D721Med (cell line): Measurements from ENCODE around the gene SDC3.

ENCODE experiments used
- DNase-seq: peaks from one replicate; pipeline ENCODE4 v3.0.0; 2011; ENCODE audit warnings: low spot score; ENCODE audit not compliant: insufficient read length
- FAIRE-seq: peaks from 2 replicates; lab custom pipeline; 2011; peaks lifted over from hg19 to GRCh38; lab: Jason Lieb, UNC
- TF ChIP-seq, protein P1 (sequence below): IDR thresholded peaks from 2 replicates; pipeline ENCODE4 v1.5.1; 2012; ENCODE audit warnings: mild to moderate bottlenecking, control low read depth; ENCODE audit not compliant: insufficient read depth; ENCODE audit errors: missing control alignments

The SDC3 gene

GRCh38 chr1:30891227-30891552, 17.4 kb downstream of the SDC3 start:
- TF ChIP-seq, protein P1, sequence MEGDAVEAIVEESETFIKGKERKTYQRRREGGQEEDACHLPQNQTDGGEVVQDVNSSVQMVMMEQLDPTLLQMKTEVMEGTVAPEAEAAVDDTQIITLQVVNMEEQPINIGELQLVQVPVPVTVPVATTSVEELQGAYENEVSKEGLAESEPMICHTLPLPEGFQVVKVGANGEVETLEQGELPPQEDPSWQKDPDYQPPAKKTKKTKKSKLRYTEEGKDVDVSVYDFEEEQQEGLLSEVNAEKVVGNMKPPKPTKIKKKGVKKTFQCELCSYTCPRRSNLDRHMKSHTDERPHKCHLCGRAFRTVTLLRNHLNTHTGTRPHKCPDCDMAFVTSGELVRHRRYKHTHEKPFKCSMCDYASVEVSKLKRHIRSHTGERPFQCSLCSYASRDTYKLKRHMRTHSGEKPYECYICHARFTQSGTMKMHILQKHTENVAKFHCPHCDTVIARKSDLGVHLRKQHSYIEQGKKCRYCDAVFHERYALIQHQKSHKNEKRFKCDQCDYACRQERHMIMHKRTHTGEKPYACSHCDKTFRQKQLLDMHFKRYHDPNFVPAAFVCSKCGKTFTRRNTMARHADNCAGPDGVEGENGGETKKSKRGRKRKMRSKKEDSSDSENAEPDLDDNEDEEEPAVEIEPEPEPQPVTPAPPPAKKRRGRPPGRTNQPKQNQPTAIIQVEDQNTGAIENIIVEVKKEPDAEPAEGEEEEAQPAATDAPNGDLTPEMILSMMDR = no peak
- FAIRE-seq (no peak), DNase-seq (no peak)

DNA sequence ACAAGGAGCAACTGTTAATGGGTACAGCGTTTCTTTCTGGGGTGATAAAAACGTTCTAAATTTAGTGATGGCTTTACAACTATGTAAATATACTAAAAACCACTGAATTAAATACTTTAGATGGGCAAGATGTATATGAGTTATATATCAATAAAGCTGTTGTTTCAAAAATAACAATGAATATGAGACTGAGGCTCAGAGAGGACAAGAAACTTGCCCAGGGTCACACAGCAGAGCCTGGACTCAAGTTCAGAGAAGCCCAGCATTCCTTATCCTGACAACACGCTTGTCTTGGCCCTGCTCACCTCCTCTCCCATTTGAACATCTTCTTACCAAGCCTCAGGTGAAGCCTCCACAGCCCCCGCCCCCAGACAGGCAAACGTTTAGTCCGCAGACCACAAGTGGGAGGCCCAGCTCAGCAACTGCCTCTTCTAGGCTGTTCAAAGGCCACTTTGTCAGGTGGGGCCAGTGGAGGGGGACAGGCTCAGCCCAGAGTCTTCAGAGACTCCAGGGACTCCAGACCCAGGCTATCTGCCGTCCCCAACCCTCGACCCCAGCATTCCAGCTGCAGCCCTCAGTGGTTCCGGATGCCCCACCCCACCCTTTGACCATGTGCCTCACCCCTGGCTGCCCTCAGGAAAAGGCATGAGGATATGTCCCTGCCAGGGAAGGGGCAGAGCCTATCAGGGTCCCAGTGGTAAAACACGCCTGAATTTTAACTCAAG, 17.9 kb downstream of the SDC3 start:
- TF ChIP-seq, protein P1 = no peak
- no peak for DNase-seq
- FAIRE-seq = no peak

DNA sequence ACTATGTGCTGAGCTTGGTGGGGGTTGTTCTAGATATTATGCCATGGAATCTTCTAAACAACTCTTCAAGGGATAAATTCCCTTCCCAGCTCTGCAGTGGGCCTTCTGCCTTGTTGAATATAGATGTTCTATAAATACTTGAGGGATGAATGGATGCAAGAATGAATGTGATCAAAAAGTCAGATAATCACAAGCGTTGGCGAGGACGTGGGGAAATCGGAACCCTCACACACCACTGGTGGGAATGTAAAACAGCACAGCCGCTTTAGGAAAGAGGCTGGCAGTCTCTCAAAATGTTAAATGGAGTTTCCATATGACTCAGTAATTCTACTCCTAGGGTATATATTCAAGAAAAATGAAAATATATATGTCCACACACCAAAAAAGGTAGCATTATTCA, 19.0 kb downstream of the SDC3 start:
- no peak for FAIRE-seq
- TF ChIP-seq, protein P1 = no peak
- no peak for DNase-seq

DNA sequence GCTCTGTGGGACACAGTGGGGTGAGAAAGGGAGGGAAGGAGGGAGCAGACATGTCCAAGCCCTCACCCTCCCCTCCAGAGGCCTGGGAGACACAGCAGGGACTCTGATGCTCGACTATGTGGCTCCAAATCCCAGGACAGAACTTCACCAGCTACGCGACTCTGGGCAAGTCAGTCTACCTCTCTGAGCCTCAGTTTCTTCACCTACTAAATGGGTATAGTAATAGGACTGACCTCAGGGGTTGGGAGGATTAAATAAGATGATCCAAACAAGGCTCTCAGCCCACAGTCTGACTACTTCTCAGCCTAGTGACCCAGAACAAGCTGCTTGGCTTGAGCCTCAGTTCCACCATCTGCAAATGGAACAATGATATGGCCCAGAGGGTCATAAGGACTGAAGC, 19.6 kb downstream of the SDC3 start:
- TF ChIP-seq, protein P1 = no peak
- FAIRE-seq (no peak), DNase-seq (no peak)

DNA sequence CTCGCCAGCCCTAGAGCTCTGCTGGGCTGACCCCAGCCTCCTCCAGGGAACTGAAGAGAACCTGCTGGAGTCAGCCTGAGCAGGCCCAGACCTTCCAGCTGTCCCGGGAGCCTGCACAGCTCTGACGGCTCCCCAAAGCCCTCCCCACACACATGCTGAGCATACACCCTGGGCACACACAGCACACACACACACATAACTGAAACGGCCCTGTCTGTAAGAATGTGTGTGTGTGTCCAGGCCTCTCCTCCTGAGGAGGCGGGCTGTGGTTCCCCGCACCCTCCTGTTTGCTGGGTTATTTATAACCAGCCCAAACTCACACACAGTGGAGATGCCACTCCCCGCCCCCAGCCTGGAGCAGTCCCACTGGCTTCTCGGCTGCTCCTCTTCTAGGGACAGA, 20.2 kb downstream of the SDC3 start:
- TF ChIP-seq, protein P1 = no peak
- DNase-seq = no peak
- FAIRE-seq = no peak

DNA sequence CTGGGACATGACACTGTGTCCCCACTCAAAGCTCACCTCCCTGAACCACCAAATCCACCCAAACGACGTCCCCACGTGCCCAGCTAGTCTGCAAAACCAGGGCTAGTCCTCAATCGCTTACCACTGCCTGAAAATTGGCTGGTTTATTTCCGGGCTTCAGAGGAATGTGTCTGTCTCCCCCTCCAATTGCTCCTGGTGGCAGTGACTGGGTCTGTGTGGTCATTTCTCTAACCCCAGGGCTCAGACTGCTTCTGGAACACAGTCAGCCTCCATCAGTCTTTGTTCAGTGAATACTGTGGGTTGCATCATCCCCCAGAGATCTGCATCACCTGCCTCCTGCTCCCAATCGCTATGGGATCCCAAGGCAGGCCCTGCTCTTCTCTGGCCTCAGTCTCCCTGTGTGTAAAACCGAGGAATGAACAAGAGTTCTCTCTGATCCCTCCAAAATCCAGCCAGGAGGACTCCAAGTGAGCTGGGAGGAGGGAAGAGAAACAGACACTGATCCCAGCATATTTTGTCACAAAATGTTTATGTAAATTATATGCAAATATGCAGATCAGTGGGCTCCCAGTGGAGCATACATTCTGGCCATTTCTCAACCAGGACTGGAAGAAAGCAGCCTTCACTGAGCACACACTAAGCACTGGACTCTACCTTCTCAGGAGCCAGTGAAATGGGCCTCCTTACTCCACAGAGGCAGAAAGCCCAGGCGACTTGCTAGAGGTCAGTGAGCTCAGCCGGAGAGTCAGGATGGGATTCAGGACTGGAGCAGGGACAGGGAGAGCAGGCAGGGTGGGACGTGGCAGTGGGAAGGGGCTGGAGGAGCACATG, 20.9 kb downstream of the SDC3 start:
- TF ChIP-seq, protein P1 = no peak
- DNase-seq = no peak
- no peak for FAIRE-seq
